ENCODE data around the gene DCPS.

DNA sequence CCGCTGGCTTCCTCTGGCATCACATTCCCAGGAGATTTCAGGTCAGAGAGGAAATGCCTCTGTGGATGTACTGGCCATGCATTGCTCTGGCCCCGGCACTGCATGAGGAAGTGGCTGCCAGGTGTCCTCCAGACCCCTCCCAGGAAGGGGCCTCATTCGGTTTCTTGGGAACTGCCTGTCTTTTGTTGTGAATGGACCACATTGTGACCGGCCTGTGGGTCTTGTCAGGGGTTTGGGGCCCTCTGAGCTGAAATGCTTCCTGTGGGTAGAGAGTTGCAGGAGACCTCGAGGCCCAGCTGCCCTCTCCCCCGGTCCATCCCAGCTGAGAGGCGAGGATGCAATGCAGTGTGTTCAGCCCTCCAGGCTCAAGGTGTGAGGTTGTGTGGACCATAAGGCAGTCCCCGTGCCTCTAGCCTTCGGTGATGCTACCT lies 32.8 kb downstream of the DCPS start:
- TF ChIP-seq, protein P1, sequence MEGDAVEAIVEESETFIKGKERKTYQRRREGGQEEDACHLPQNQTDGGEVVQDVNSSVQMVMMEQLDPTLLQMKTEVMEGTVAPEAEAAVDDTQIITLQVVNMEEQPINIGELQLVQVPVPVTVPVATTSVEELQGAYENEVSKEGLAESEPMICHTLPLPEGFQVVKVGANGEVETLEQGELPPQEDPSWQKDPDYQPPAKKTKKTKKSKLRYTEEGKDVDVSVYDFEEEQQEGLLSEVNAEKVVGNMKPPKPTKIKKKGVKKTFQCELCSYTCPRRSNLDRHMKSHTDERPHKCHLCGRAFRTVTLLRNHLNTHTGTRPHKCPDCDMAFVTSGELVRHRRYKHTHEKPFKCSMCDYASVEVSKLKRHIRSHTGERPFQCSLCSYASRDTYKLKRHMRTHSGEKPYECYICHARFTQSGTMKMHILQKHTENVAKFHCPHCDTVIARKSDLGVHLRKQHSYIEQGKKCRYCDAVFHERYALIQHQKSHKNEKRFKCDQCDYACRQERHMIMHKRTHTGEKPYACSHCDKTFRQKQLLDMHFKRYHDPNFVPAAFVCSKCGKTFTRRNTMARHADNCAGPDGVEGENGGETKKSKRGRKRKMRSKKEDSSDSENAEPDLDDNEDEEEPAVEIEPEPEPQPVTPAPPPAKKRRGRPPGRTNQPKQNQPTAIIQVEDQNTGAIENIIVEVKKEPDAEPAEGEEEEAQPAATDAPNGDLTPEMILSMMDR (conservative IDR thresholded peaks at IDR 0.05 in 1 of 2, IDR thresholded peaks at IDR 0.05 in 1 of 2; ENCODE audit: extremely low read depth in 1 of 2, insufficient read depth in 1 of 2, low read depth in 1 of 2, low read length in 2 of 2), result no peak
- no peak for TF ChIP-seq EZH2 (IDR thresholded peaks at IDR 0.05; ENCODE audit: borderline replicate concordance, low read length)

Measured in mammary epithelial cell (primary cell).